ENCODE data around the gene OR10C1.

Gene OR10C1

DNA sequence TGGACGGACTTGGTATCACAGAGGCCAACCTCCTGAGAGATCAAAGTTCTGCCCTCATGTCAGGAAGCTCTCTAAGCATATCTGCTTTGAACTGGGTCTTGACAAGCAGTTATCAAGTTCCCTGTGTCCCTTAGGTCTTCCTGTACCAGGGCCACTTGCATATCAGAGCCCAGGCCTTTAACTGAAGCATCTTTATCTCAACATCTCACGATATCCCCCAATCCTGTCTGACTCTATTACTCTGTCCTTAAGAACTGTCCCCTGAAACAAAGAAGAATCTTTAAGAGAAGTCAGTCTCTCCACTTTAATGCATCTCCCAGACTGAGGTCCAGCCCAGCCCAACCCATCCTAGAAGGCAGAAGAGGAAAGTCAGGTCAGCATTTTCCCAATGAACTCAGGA is 40.5 kb downstream of the OR10C1 start:
- no peak for DNase-seq

- no peak for DNase-seq
These were observed 44.1 kb downstream of the OR10C1 start for GRCh38 chr6:29483186-29483585.

DNA sequence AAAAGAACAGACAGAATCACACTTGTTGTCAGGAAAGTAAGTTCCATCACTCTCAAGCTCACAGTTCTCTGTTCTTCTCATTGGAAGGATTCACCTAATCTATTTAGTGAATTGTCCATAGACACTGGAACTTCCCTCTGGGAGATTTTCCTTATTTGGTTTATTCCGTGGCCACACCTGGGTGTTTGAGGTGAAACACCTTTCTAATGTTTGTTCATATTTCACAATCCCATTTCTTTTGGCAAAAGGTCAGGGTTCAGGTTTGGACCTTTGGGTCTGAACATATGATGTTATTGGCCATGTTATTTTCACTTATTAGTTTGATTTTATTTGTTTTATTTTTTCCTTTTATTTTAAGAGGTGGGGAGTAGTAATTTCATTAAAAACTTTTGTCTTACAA is 44.6 kb downstream of the OR10C1 start:
- no peak for DNase-seq

GRCh38 chr6:29486577-29486976 is 47.5 kb downstream of the OR10C1 start:
- no peak for DNase-seq

DNA sequence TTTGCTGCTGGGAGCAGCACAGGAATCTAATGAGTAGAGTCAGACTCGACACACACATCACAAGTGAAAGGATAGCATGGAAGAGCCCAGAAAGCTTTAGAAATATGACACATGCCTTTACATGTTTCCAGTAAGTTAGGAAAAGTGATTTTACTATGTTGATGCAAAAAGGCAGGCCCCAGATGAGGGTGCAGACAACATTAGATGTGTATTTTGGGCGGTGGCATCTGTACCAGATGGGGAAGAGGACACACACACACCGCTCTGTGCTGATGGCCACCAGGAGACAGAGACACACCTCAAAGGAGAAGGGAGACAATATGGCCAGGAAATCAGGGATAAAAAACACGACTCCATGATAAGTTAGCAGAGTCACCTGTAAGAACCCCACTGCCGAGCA is 48.0 kb downstream of the OR10C1 start:
- no peak for DNase-seq

- DNase-seq, result no peak
These were observed 48.6 kb downstream of the OR10C1 start, which contains the start of gene MAS1L for GRCh38 chr6:29487660-29488059. Gene MAS1L (minus strand): TSS chr6:29487956. CDS start chr6:29487902, 54 bp downstream.

DNA sequence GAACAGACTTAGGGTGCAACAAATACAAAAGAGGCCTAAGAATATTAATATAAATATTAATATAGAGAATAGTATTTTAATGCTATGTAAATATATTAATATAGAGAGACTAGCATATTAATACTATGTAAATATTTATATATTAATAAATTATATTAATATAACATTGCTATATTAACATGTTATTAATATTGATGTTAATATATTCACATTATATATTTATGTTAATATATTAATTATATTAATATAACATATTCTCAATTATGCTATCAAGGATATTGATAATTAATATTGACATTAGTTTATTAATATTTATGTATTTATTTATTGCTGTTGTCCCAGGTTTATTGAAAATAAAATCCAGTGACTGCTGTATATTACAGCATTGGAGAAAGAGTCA is 49.8 kb downstream of the OR10C1 start:
- no peak for DNase-seq

DNA sequence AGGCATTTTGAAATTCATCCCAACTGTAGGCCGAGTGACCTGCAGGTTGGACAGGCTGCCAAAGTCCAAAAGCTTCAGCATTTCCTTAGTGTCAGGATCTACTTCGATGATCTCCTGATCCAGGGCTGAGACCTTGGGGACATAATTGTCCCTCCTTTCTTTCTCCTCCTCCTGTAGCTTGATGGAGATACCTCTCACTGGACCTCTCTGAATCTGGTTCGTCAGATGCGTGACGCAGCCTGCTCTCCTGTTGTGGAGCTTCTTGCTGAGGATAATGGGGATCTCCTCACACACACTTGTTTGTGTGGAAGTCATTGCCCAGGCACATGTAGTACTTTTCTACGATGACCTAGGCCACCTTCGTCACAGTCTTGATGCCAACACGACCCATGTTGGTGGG is 50.2 kb downstream of the OR10C1 start:
- DNase-seq, result no peak

DNA sequence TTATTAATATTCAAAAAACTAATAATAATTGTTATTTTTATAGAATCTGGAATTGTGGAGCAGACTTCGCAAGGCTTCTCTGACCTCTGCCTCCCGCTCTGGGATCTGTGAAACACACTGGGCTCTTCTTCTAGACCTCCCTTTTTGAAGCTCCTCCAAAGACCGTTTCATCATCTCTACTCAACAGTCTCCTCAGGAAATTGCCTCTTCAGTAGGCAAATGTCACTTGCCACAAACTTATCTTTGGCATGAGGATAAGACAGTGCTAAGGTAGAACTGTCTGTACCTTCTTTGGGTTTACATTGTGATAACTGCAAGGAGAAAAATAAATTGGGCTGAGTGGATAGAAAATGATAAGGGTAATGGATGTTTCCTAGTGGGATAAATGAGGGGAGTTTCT is 50.9 kb downstream of the OR10C1 start:
- DNase-seq, result no peak

DNA sequence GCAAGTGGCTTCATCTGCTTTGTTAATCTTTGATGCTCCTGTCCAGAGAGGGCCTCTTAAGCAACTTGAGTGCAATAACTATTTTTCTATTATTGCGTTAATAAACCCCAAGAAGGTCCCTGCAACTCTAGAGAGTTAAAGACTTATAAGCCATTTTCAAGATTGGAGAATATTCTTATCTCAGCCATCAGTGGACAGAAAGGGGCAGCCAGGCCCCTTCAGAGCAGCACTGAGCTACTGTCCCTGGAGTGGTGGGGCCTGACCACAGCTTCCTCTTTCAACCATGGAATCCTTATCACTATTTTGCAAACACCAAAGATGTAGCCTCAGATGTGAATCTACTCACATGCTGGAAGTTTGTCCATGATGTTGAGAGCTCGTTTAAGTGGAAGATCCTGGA is 51.4 kb downstream of the OR10C1 start:
- no peak for DNase-seq
